GM21529 (cell line): ENCODE data around the gene PEX7.
"Not testable (repeated sequence)": the region's sequence is repeated elsewhere in the genome, so short reads cannot be mapped to it uniquely, and the experiment has no call there.

Source experiments
- ATAC-seq: cut with Tn5 transposase; IDR thresholded peaks from one replicate; pipeline ENCODE4 v1.9.1; 2021; ENCODE audit not compliant: unreplicated experiment

PEX7 gene

GRCh38 chr6:136947037-136947436 lies 124.6 kb downstream of the PEX7 start:
- ATAC-seq, result no peak

- ATAC-seq, result not testable (repeated sequence)
These were observed 127.6 kb downstream of the PEX7 start for GRCh38 chr6:136949957-136950356.

- ATAC-seq, result no peak
These were observed 128.2 kb downstream of the PEX7 start for GRCh38 chr6:136950436-136951126.

- no peak for ATAC-seq
These were observed 130.4 kb downstream of the PEX7 start for GRCh38 chr6:136952714-136953260.

- ATAC-seq, result no peak
These were observed 132.7 kb downstream of the PEX7 start for GRCh38 chr6:136955123-136955522.

- ATAC-seq, result no peak
These were observed 134.5 kb downstream of the PEX7 start for GRCh38 chr6:136956590-136957544.

GRCh38 chr6:136958168-136958567 lies 135.8 kb downstream of the PEX7 start:
- ATAC-seq, result no peak

GRCh38 chr6:136959471-136959891 lies 137.1 kb downstream of the PEX7 start:
- no peak for ATAC-seq

- ATAC-seq, result not testable (repeated sequence)
These were observed 137.5 kb downstream of the PEX7 start for GRCh38 chr6:136959935-136960334.

- no peak for ATAC-seq
These were observed 138.4 kb downstream of the PEX7 start for GRCh38 chr6:136960781-136961180.

- ATAC-seq, result no peak
These were observed 139.5 kb downstream of the PEX7 start for GRCh38 chr6:136961848-136962247.

- no peak for ATAC-seq
These were observed 140.3 kb downstream of the PEX7 start for GRCh38 chr6:136962661-136963060.

GRCh38 chr6:136963259-136963658 lies 140.9 kb downstream of the PEX7 start:
- ATAC-seq, result no peak
